GM18507 (cell line): ENCODE results near the gene GSKIP.

Experiments
- DNase-seq: peaks from one replicate; pipeline ENCODE4 v3.0.0; 2011; ENCODE audit warnings: low read depth; ENCODE audit not compliant: insufficient read length; ENCODE audit errors: extremely low spot score
- FAIRE-seq: peaks from 2 replicates; lab custom pipeline; 2011; peaks lifted over from hg19 to GRCh38; lab: Jason Lieb, UNC

Gene GSKIP

DNA sequence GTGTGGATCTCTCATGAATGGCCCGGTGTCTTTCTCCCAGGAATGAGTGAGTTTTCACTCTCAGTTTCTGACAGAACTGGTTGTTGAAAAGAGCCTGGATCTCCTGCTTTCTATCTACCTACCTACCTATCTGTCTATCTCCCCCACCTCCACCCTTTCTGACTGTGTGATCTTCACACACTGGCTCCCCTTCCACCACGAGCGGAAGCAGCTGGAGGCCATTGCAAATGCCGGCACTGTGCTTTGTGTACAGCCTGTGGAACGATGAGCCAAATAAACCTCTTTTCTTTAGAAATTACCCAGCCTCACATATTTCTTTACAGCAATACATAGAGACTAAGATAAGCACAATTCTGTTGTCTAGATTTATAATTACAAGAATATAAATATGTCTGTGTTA, 7.2 kb downstream of the GSKIP start:
- FAIRE-seq = no peak

DNA sequence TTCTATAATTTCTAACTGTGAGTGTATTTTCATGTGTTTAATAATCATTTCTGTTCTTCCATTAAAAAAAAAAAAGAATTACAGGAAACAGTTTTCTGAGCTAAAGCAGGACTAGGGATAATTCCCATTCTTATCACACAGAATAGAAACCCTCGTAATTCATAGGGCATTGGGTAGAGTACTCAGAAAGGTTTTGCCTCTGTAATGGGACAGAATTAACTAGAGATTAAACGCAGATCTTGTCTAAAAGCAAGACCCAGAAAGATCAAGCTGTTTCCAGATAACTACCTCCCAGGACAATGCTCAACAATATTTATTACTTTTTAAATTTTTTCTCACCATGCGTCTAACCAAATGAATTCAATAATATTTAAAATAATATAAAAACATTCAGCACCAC, 10.2 kb downstream of the GSKIP start:
- no peak for FAIRE-seq
- no peak for DNase-seq

More for the DNA sequence above, 7.2 kb downstream of the GSKIP start:
- DNase-seq = no peak

DNA sequence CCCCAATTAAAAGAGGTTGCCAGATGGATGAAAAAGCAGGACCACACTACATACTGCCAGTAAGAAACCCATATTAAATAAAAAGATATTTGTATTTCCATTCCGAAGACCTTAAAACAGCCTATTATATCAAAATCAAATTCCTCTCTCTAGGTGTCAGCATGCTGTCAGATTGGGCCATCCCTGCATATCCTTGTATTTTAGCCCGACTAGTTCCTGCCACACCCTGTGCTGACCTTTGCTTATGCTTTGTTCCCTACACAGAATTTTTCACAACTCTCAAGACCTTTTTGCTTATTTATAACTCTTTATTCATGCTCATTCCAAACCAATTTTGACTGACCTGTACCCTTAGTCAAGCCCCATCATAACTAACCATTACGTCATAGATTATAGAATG, 12.8 kb downstream of the GSKIP start:
- FAIRE-seq (no peak), DNase-seq (no peak)

GRCh38 chr14:96380735-96381134, 17.4 kb downstream of the GSKIP start:
- FAIRE-seq = peak; percentile 50

GRCh38 chr14:96383445-96383844, 20.1 kb downstream of the GSKIP start:
- DNase-seq (no peak), FAIRE-seq (no peak)

More at GRCh38 chr14:96380735-96381134, 17.4 kb downstream of the GSKIP start:
- no peak for DNase-seq

DNA sequence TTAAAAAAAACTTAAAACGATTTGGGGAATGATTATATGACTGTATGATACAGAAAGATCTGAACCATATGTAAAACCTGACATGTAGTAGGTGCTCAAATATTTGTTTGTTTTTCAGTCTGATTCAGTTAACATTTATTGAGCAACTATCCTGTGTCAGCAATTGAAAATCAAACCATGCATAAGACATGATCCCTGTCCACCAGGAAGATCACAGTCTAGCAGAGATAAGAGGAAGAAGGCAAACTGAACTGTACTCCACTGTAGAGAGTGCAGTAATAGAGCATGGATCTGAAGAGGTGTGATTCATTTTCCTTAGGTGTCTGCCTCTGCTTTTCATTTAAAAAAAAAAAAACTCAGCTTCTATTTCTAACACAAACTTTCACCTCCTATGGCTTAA, 20.7 kb downstream of the GSKIP start:
- no peak for DNase-seq
- no peak for FAIRE-seq

DNA sequence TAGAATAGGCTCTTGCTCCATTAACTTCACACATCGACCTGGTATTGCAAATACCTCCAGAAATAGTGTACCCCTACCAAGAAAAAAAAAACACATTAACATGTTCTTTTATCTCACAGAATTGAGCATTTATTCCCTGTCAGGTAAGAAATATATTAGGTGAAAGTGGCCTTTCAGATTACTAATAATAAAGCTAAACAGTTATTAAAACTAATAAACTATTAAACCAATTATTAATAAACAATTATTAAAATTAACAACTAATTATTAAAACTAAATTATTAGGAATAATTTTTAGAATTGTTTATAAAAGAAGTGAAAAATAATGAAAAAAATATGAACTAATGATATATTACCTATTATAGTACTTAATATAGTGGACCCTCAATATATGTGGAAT, 21.4 kb downstream of the GSKIP start:
- DNase-seq (no peak), FAIRE-seq (no peak)

DNA sequence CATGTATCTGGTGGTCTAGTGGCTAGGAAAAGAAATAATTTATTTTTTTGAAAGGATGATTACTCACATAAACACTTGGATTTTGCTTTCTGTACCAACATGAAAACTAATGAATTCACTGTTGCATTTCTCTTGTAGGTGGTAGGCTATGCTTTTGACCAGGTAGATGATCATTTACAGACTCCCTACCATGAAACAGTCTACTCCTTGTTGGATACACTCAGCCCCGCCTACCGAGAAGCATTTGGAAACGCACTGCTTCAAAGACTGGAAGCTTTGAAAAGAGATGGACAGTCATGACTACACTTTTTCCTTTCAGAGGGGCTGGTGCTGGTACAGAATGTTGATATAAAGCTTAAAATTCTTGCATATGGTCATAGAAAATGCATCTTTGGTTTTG, 22.1 kb downstream of the GSKIP start:
- FAIRE-seq = no peak
- no peak for DNase-seq

DNA sequence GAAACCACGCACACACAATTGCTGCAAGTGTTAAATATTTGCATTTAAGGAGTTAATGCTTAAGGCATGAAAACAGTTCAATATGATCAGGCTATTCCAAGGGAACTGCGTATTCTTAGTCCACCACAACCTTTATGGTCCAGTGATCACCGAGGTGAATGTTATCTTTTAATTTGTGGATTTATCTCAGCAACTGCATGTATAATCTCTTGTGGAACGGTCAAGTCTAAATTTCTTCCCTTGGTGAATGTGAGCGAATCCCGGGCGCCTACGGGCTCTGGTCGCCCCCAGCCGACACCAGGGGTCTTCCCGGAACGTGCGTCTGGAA, 27.6 kb downstream of the GSKIP start:
- no peak for DNase-seq
- no peak for FAIRE-seq

DNA sequence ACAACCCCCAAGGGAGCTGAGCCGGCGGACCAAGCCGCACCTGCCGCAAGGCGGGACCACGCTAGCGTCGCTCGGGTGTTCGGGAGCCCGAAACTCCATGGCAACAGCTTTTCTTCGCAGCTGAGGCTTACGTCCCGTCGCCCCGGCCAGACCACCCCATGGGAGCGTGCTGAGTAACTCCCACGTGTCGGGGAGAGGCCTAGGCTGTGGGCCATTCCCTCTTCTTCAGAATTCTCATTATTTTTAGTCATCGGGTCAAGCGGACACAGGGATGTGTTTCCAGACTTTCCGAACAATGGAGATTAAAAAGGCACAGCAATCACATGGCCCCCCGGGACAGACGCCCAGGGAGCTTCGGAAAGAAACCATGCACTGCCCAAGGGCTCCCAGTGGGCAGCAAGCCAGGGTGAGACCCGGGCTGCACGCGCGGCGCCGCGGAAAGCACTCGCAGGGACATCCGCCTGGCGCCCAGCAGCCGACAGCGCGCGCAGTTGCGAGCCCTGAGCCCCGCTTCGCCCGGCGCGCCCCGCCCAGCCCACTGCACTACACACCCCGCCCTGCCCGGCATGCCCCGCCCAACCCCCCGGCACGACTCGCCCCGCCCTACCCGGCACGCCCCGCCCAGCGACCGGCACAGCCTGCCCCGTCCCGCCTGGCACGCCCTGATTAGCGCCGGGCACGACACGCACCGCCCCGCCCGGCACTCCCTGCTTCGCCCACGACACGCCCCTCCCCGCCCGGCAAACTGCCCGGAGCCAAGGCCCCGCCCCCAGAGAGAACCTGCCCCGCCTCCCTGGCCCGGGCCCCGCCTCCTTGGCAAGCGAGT, 28.2 kb downstream of the GSKIP start:
- DNase-seq (peak; percentile 97), FAIRE-seq (peak; percentile 98)

DNA sequence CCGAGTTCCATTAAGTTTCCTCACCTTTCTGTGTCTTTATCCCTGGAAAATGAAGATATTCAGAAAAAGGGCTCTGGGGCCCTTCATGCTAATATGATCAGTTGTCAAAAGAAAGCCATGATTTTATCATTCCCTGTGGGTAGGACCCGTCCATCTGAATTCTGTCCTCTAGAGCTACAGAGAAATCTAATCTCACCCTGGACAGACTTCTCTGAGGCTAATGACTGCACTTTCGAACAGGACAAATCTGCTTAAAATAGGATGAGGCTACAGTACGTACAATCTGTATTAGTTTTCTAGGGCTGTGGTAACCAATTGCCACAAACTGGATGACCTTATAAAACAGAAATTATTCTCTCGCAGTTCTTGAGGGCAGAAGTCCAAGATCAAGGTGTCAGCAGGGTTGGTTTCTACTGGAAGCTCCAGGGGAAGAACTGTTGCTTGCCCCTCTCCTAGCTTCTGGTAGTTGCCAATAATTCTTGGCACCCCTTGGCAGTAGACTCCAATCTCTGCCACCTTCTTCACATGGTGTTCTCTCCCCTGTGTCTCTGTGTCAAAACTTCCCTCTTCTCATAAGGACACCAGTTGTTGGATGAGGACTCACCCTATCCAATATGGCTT, 29.9 kb downstream of the GSKIP start:
- DNase-seq = no peak
- no peak for FAIRE-seq

GRCh38 chr14:96394047-96394815, 30.9 kb downstream of the GSKIP start:
- no peak for FAIRE-seq
- DNase-seq = no peak

DNA sequence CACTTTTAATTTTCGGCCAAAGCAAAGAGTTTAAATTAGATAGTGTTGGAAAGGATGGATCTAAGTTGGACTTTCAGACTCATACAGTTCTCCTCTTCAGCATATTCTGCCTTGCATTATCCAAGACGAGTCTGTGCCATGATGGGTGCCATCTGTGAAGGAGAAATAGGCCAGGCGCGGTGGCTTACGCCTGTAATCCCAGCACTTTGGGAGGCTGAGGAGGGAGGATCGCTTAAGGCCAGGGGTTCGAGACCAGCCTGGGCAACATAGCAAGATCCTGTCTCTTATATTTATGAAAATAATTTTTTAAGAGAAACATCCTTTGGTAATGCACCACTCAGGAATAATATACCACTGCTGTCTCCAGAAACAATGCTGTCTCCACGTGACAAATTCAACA, 35.1 kb downstream of the GSKIP start:
- DNase-seq (no peak), FAIRE-seq (no peak)

DNA sequence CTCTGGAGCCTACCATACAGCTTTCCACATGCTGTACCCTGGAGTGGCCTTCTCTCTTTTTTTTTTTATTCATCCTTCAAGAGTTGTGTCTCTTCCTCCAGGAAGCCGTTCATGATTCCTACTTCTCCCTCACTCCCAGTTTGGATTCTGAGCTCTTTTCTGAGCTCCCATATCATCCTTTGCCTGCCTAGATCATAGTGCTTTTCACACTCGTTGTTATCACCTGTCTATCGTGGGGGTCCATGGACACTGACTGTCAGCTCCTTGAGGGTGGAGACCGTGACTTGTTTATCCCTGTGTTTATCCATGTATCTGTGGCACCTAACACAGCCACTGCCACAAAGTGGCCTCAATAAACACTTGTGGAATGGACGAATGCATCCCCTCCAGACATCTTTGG, 35.6 kb downstream of the GSKIP start:
- FAIRE-seq = no peak
- DNase-seq = no peak

- FAIRE-seq (no peak), DNase-seq (no peak)
Measured at GRCh38 chr14:96399405-96399804, 36.1 kb downstream of the GSKIP start.

- FAIRE-seq (no peak), DNase-seq (no peak)
Measured at GRCh38 chr14:96400495-96400894, 37.2 kb downstream of the GSKIP start.

DNA sequence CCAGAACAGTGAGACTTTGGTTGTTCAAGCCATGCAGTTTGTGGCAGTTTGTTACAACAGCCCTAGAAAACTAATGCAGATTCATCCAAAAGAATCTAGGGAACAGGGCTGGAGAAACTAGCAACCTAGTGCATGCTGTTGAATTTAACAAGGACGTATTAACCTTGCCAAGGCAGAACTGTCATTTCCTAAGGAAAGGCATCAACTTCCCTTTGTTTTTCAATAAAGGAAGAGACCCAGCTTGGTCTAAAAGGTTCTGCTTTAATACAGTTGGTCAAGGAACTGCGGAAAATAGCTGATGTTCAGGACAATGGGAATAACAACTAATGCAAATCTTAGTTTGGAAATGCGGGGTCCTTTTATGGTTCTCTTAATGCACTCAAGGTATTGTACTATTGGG, 40.1 kb downstream of the GSKIP start:
- DNase-seq (no peak), FAIRE-seq (no peak)

- FAIRE-seq (no peak), DNase-seq (no peak)
Measured at GRCh38 chr14:96405677-96406076, 42.4 kb downstream of the GSKIP start.

- FAIRE-seq (no peak), DNase-seq (no peak)
Measured at GRCh38 chr14:96407935-96408570, 44.7 kb downstream of the GSKIP start.

- FAIRE-seq (no peak), DNase-seq (no peak)
Measured at GRCh38 chr14:96408608-96409007, 45.3 kb downstream of the GSKIP start.
